ENCODE data around the gene KCNT1.

GRCh38 chr9:135750786-135751185 lies 48.8 kb downstream of the KCNT1 start:
- no peak for TF ChIP-seq CTCF (IDR thresholded peaks at IDR 0.05; ENCODE audit: insufficient read depth, low read length, poor library complexity, severe bottlenecking)
- no peak for TF ChIP-seq EZH2phosphoT487 (conservative IDR thresholded peaks at IDR 0.05; ENCODE audit: low read length)
